HG03558 (cell line): ENCODE results near the gene PAGR1.
"Not testable (repeated sequence)": the region's sequence is repeated elsewhere in the genome, so short reads cannot be mapped to it uniquely, and the experiment has no call there.

Experiments
- ATAC-seq: cut with Tn5 transposase; IDR thresholded peaks from one replicate; pipeline ENCODE4 v1.9.1; 2021; ENCODE audit warnings: moderate number of reproducible peaks; ENCODE audit not compliant: unreplicated experiment; ENCODE audit errors: extremely low read depth

PAGR1 gene

GRCh38 chr16:29791845-29792807, 23.8 kb upstream of the PAGR1 start:
- no peak for ATAC-seq

GRCh38 chr16:29793153-29793552, 22.8 kb upstream of the PAGR1 start:
- not testable (repeated sequence) for ATAC-seq

- ATAC-seq, result no peak
Observed at GRCh38 chr16:29794231-29794710, 21.7 kb upstream of the PAGR1 start.

GRCh38 chr16:29802416-29802935, 13.5 kb upstream of the PAGR1 start:
- no peak for ATAC-seq

- ATAC-seq, result no peak
Observed at GRCh38 chr16:29804020-29804419, 11.9 kb upstream of the PAGR1 start.

- ATAC-seq, result no peak
Observed at GRCh38 chr16:29804455-29805231, 11.3 kb upstream of the PAGR1 start.

- peak; percentile 23 for ATAC-seq
Observed at GRCh38 chr16:29805232-29806098, 10.5 kb upstream of the PAGR1 start.

- ATAC-seq, result no peak
Observed at GRCh38 chr16:29806099-29806579, 9.8 kb upstream of the PAGR1 start, which contains the start of gene MAZ. Gene MAZ, plus strand, starts transcription at chr16:29806529. Its CDS starts 173 bp downstream, at chr16:29806702.

- no peak for ATAC-seq
Observed at GRCh38 chr16:29806641-29807425, 9.1 kb upstream of the PAGR1 start.

- no peak for ATAC-seq
Observed at GRCh38 chr16:29807426-29808218, 8.3 kb upstream of the PAGR1 start.

- no peak for ATAC-seq
Observed at GRCh38 chr16:29808219-29808900, 7.6 kb upstream of the PAGR1 start.

GRCh38 chr16:29809031-29809747, 6.8 kb upstream of the PAGR1 start:
- no peak for ATAC-seq

- no peak for ATAC-seq
Observed at GRCh38 chr16:29809850-29810698, 5.9 kb upstream of the PAGR1 start.

GRCh38 chr16:29810699-29811169, 5.2 kb upstream of the PAGR1 start:
- no peak for ATAC-seq

- no peak for ATAC-seq
Observed at GRCh38 chr16:29811170-29811895, 4.6 kb upstream of the PAGR1 start.
